Choroid plexus epithelial cell (primary cell): ENCODE measurements around the gene RTL1.

Experiments
- DNase-seq: peaks from one replicate; pipeline ENCODE4 v3.0.0-alpha.2; 2010; ENCODE audit warnings: low read depth
- H3K4me3 ChIP-seq: 2 replicates; pipeline ENCODE4 v1.5.1; 2011; ENCODE audit warnings: low read depth, mild to moderate bottlenecking, control low read depth, low read length, moderate library complexity
- CTCF ChIP-seq: conservative IDR thresholded peaks from 2 replicates; pipeline ENCODE4 v1.5.1; 2011; ENCODE audit warnings: low read depth, mild to moderate bottlenecking, control low read depth, inconsistent platforms, low read length, moderate library complexity

RTL1 gene

GRCh38 chr14:100898935-100899883 lies 4.3 kb downstream of the RTL1 start:
- TF ChIP-seq CTCF = no peak
- no peak overlapping the region for H3K4me3 ChIP-seq
- DNase-seq = peak; percentile 34

- no peak overlapping the region for H3K4me3 ChIP-seq
- no peak for DNase-seq
- no peak for TF ChIP-seq CTCF
These were observed 5.1 kb downstream of the RTL1 start for GRCh38 chr14:100898465-100898864.

DNA sequence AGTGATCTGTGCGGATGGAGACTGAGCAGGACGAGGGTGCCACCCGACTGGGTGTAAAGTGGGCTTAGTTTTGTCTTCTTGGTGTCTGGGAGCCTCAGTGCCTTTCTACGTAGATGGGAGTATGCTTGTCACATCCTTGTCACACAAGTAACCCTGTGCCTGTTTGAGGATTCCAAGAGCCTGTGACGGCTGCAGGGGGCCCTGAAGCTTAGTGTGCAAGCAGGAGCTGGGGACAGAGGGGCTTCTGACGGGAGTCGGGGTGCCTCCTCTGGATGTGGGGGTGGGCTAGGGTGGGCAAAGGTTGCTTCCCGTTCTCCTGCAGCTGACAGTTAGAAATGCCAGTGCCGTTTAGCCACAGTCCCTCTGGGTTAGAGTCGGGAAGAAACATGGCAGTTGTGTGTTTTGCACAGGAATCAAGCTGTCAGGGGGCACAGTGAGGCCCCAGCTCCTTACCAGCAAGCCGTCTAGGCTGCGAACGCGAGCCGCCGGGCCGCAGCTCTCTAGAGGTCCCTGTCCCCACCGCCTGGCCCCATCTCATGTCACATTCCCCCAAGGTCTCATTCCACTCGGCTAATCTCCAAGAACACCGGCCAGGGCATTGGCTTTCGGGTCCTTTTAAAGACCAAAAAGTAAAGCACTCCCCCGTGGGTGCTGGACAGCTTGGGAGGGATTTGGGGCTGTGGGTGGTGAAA lies 7.0 kb downstream of the RTL1 start:
- TF ChIP-seq CTCF = no peak
- no peak for DNase-seq
- no peak overlapping the region for H3K4me3 ChIP-seq

DNA sequence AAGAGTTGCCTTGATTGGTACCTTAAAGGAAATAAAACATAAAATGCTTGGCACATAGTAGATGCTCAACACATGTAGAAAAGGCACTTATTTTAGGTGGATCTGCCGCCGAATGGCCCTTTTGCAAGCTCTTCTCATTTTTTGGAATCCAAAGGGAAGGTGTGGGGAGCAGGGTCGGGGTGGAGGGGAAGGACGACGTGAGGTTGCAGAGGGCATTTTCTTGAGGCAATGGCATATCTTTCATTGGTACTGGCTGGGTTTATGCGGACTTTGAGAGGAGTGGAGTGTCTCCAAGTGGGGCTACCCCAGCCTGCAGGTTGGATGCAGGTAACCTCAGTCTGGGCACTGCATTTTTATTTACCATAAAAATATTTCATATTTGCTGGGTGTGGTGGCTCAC lies 8.1 kb downstream of the RTL1 start:
- no peak overlapping the region for H3K4me3 ChIP-seq
- no peak for TF ChIP-seq CTCF
- DNase-seq = no peak

GRCh38 chr14:100894416-100894815 lies 9.1 kb downstream of the RTL1 start:
- no peak for DNase-seq
- no peak overlapping the region for H3K4me3 ChIP-seq
- no peak for TF ChIP-seq CTCF

- TF ChIP-seq CTCF = no peak
- no peak for DNase-seq
- H3K4me3 ChIP-seq = no peak overlapping the region
These were observed 9.8 kb downstream of the RTL1 start for GRCh38 chr14:100893760-100894159.
